Activated T-cell treated with anti-CD3 and anti-CD28 coated beads, Interleukin-2, amount 50 U/mL, for 72 hours (primary cell): ENCODE measurements around the gene BAIAP2L1. TPM values are rescaled to one million over a fixed set of nuclear protein-coding genes. Genes with fewer than 3 reads are reported as not detected.
"Not testable (repeated sequence)": the region's sequence is repeated elsewhere in the genome, so short reads cannot be mapped to it uniquely, and the experiment has no call there.

Experiments used
- ATAC-seq, 2 donors: fragments of 150-1000 bp; cut with Tn5 transposase; replicated peaks in 1 of 2; 2 replicates each; pipeline ENCODE4 v1.10.0; 2021; ENCODE audit warnings: moderate library complexity in 2 of 2, mild to moderate bottlenecking in 1 of 2
- DNase-seq, 2 donors: peaks; one replicate each; pipeline ENCODE4 v3.0.0; 2021 to 2022; ENCODE audit warnings: mixed read lengths in 1 of 2
- H3K27ac Mint-ChIP-seq: one replicate; pipeline ENCODE4 v1.8.0; 2022; ENCODE audit warnings: mild to moderate bottlenecking, moderate library complexity, mixed read lengths
- H3K27me3 Mint-ChIP-seq: one replicate; pipeline ENCODE4 v1.8.0; 2022; ENCODE audit warnings: low read depth, mixed read lengths
- H3K36me3 Mint-ChIP-seq, 2 donors: one replicate each; pipeline ENCODE4 v1.8.0; 2022; ENCODE audit warnings: mixed read lengths in 2 of 2, mild to moderate bottlenecking in 1 of 2; ENCODE audit not compliant: insufficient read depth in 2 of 2
- H3K4me1 Mint-ChIP-seq: one replicate; pipeline ENCODE4 v1.8.0; 2022; ENCODE audit warnings: low read depth, mixed read lengths
- H3K4me3 Mint-ChIP-seq, 2 donors: one replicate each; pipeline ENCODE4 v1.8.0; 2022; ENCODE audit warnings: mild to moderate bottlenecking in 2 of 2, mixed read lengths in 2 of 2, moderate library complexity in 2 of 2
- H3K9me3 Mint-ChIP-seq, 2 donors: one replicate each; pipeline ENCODE4 v1.8.0; 2022; ENCODE audit warnings: mixed read lengths in 2 of 2
- total RNA-seq, 2 donors: library from RNA; stranded (reverse); gene quantifications; one replicate each; pipeline ENCODE4 v1.2.3, GENCODE V29; 2022

Gene BAIAP2L1
- total RNA-seq, 2 donors from 2014 or later: 5.1 to 9.6 TPM

- H3K36me3 Mint-ChIP-seq: no peaks in the 10 kb centered on the region
Observed at GRCh38 chr7:98394377-98394836, 6.5 kb downstream of the BAIAP2L1 start.

GRCh38 chr7:98387544-98388226 lies 13.2 kb downstream of the BAIAP2L1 start:
- Mint-ChIP-seq H3K27ac (no peak overlapping the region), H3K36me3 (no peaks in the 10 kb centered on the region), H3K27me3 (no peaks in the 10 kb centered on the region), H3K4me1 (no peaks in the 10 kb centered on the region), H3K9me3 (no peaks in the 10 kb centered on the region), H3K4me3 (no peak overlapping the region)
- no peak for DNase-seq
- ATAC-seq: no peak

More at GRCh38 chr7:98394377-98394836, 6.5 kb downstream of the BAIAP2L1 start:
- DNase-seq (no peak), ATAC-seq (no peak)
- Mint-ChIP-seq H3K4me1 (peaks cover 1% of the 10 kb centered on the region), H3K9me3 (no peaks in the 10 kb centered on the region), H3K27ac (no peak overlapping the region), H3K4me3 (no peak overlapping the region), H3K27me3 (peaks cover 12% of the 10 kb centered on the region)

GRCh38 chr7:98387131-98387530 lies 13.8 kb downstream of the BAIAP2L1 start:
- H3K36me3 Mint-ChIP-seq: no peaks in the 10 kb centered on the region
- no peak overlapping the region for H3K27ac Mint-ChIP-seq
- H3K27me3 Mint-ChIP-seq: no peaks in the 10 kb centered on the region

GRCh38 chr7:98385532-98385931 lies 15.4 kb downstream of the BAIAP2L1 start:
- H3K27me3 Mint-ChIP-seq, H3K4me1 Mint-ChIP-seq, DNase-seq, H3K9me3 Mint-ChIP-seq, ATAC-seq, H3K4me3 Mint-ChIP-seq, H3K36me3 Mint-ChIP-seq, H3K27ac Mint-ChIP-seq: not testable (repeated sequence)

More at GRCh38 chr7:98387131-98387530, 13.8 kb downstream of the BAIAP2L1 start:
- Mint-ChIP-seq H3K9me3 (no peaks in the 10 kb centered on the region), H3K4me1 (no peaks in the 10 kb centered on the region), H3K4me3 (no peak overlapping the region)
- DNase-seq (no peak), ATAC-seq (no peak)

- Mint-ChIP-seq H3K4me3 (no peak overlapping the region), H3K27me3 (no peaks in the 10 kb centered on the region), H3K27ac (no peak overlapping the region), H3K4me1 (no peaks in the 10 kb centered on the region), H3K9me3 (no peaks in the 10 kb centered on the region), H3K36me3 (no peaks in the 10 kb centered on the region)
- no peak for DNase-seq
- no peak for ATAC-seq
Observed at GRCh38 chr7:98378210-98378819, 22.6 kb downstream of the BAIAP2L1 start.

GRCh38 chr7:98376711-98377110 lies 24.2 kb downstream of the BAIAP2L1 start:
- Mint-ChIP-seq H3K9me3 (no peaks in the 10 kb centered on the region), H3K36me3 (no peaks in the 10 kb centered on the region), H3K4me1 (no peaks in the 10 kb centered on the region), H3K27me3 (no peaks in the 10 kb centered on the region), H3K27ac (no peak overlapping the region), H3K4me3 (no peak overlapping the region)
- DNase-seq (no peak), ATAC-seq (no peak)

- DNase-seq: no peak
- Mint-ChIP-seq H3K36me3 (no peaks in the 10 kb centered on the region), H3K9me3 (no peaks in the 10 kb centered on the region), H3K4me1 (no peaks in the 10 kb centered on the region), H3K27me3 (no peaks in the 10 kb centered on the region), H3K27ac (no peak overlapping the region), H3K4me3 (no peak overlapping the region)
- no peak for ATAC-seq
Observed at GRCh38 chr7:98375664-98376063, 25.2 kb downstream of the BAIAP2L1 start.

- DNase-seq: no peak
- Mint-ChIP-seq H3K27me3 (no peaks in the 10 kb centered on the region), H3K4me1 (no peaks in the 10 kb centered on the region), H3K4me3 (no peak overlapping the region), H3K36me3 (no peaks in the 10 kb centered on the region), H3K9me3 (no peaks in the 10 kb centered on the region), H3K27ac (no peak overlapping the region)
- ATAC-seq: no peak
Observed at GRCh38 chr7:98374285-98374680, 26.6 kb downstream of the BAIAP2L1 start.

- H3K27ac Mint-ChIP-seq: no peak overlapping the region
- no peaks in the 10 kb centered on the region for H3K9me3 Mint-ChIP-seq
- ATAC-seq: no peak
- no peaks in the 10 kb centered on the region for H3K36me3 Mint-ChIP-seq
- no peaks in the 10 kb centered on the region for H3K4me1 Mint-ChIP-seq
- no peaks in the 10 kb centered on the region for H3K27me3 Mint-ChIP-seq
- DNase-seq: no peak
- no peak overlapping the region for H3K4me3 Mint-ChIP-seq
Observed at GRCh38 chr7:98372993-98373392, 27.9 kb downstream of the BAIAP2L1 start.

GRCh38 chr7:98369726-98370125 lies 31.2 kb downstream of the BAIAP2L1 start:
- no peak overlapping the region for H3K4me3 Mint-ChIP-seq
- no peaks in the 10 kb centered on the region for H3K4me1 Mint-ChIP-seq
- no peaks in the 10 kb centered on the region for H3K27me3 Mint-ChIP-seq
- no peaks in the 10 kb centered on the region for H3K9me3 Mint-ChIP-seq
- no peak for DNase-seq
- H3K27ac Mint-ChIP-seq: no peak overlapping the region
- no peak for ATAC-seq
- H3K36me3 Mint-ChIP-seq: no peaks in the 10 kb centered on the region

GRCh38 chr7:98368716-98369115 lies 32.2 kb downstream of the BAIAP2L1 start:
- no peaks in the 10 kb centered on the region for H3K4me1 Mint-ChIP-seq
- no peak for ATAC-seq
- H3K27me3 Mint-ChIP-seq: no peaks in the 10 kb centered on the region
- no peaks in the 10 kb centered on the region for H3K36me3 Mint-ChIP-seq
- H3K27ac Mint-ChIP-seq: no peak overlapping the region
- H3K4me3 Mint-ChIP-seq: no peak overlapping the region
- H3K9me3 Mint-ChIP-seq: no peaks in the 10 kb centered on the region
- DNase-seq: no peak

GRCh38 chr7:98366562-98366938 lies 34.3 kb downstream of the BAIAP2L1 start:
- DNase-seq: no peak
- no peaks in the 10 kb centered on the region for H3K36me3 Mint-ChIP-seq
- H3K9me3 Mint-ChIP-seq: no peaks in the 10 kb centered on the region
- H3K27me3 Mint-ChIP-seq: no peaks in the 10 kb centered on the region
- no peak overlapping the region for H3K27ac Mint-ChIP-seq
- no peaks in the 10 kb centered on the region for H3K4me1 Mint-ChIP-seq
- H3K4me3 Mint-ChIP-seq: no peak overlapping the region
- no peak for ATAC-seq

GRCh38 chr7:98365863-98366561 lies 34.9 kb downstream of the BAIAP2L1 start:
- H3K27me3 Mint-ChIP-seq: no peaks in the 10 kb centered on the region
- no peaks in the 10 kb centered on the region for H3K4me1 Mint-ChIP-seq
- no peak overlapping the region for H3K27ac Mint-ChIP-seq
- no peak for DNase-seq
- H3K9me3 Mint-ChIP-seq: no peaks in the 10 kb centered on the region
- no peak overlapping the region for H3K4me3 Mint-ChIP-seq
- H3K36me3 Mint-ChIP-seq: no peaks in the 10 kb centered on the region
- ATAC-seq: no peak
